GM19099 (cell line): Measurements from ENCODE around the gene CDH11.

Source experiments
- POLR2A ChIP-seq: IDR thresholded peaks from 3 replicates; pipeline ENCODE4 v1.6.1; 2011; ENCODE audit warnings: low read depth; ENCODE audit not compliant: insufficient read length; ENCODE audit errors: extremely low read depth

CDH11 gene

GRCh38 chr16:64948056-64948455 lies 173.8 kb downstream of the CDH11 start:
- no peak for TF ChIP-seq POLR2A

- TF ChIP-seq POLR2A: no peak
Measured at GRCh38 chr16:64947651-64948050, 174.2 kb downstream of the CDH11 start.

- no peak for TF ChIP-seq POLR2A
Measured at GRCh38 chr16:64933885-64934284, 188.0 kb downstream of the CDH11 start.

GRCh38 chr16:64926476-64926875 lies 195.4 kb downstream of the CDH11 start:
- TF ChIP-seq POLR2A: no peak

- no peak for TF ChIP-seq POLR2A
Measured at GRCh38 chr16:64925166-64925565, 196.7 kb downstream of the CDH11 start.

GRCh38 chr16:64924086-64924485 lies 197.8 kb downstream of the CDH11 start:
- no peak for TF ChIP-seq POLR2A

GRCh38 chr16:64919929-64920607 lies 201.8 kb downstream of the CDH11 start:
- TF ChIP-seq POLR2A: no peak

GRCh38 chr16:64919141-64919540 lies 202.7 kb downstream of the CDH11 start:
- no peak for TF ChIP-seq POLR2A

GRCh38 chr16:64916051-64916450 lies 205.8 kb downstream of the CDH11 start:
- no peak for TF ChIP-seq POLR2A

- no peak for TF ChIP-seq POLR2A
Measured at GRCh38 chr16:64910356-64910755, 211.5 kb downstream of the CDH11 start.

GRCh38 chr16:64907844-64908243 lies 214.0 kb downstream of the CDH11 start:
- TF ChIP-seq POLR2A: no peak

- TF ChIP-seq POLR2A: no peak
Measured at GRCh38 chr16:64903770-64904169, 218.1 kb downstream of the CDH11 start.

- no peak for TF ChIP-seq POLR2A
Measured at GRCh38 chr16:64900517-64900916, 221.3 kb downstream of the CDH11 start.

GRCh38 chr16:64900019-64900418 lies 221.8 kb downstream of the CDH11 start:
- no peak for TF ChIP-seq POLR2A

GRCh38 chr16:64898159-64898558 lies 223.7 kb downstream of the CDH11 start:
- TF ChIP-seq POLR2A: no peak
